H1 (cell line): ENCODE results near the gene KLHL5. TPM values are rescaled to one million over a fixed set of nuclear protein-coding genes. Genes with fewer than 3 reads are reported as not detected.

Experiments
- CTCF ChIA-PET: fragments of 300-600 bp; sonication (Branson Sonifier 250); formaldehyde crosslinking; loops from one replicate; lab custom pipeline; 2021; ENCODE audit not compliant: partially characterized antibody; lab: Charles Lee
- POLR2A ChIA-PET: fragments of 300-600 bp; sonication (Branson Sonifier 250); formaldehyde crosslinking; loops from one replicate; lab custom pipeline; 2021; ENCODE audit warnings: inconsistent platforms; ENCODE audit not compliant: partially characterized antibody; lab: Charles Lee
- DNase-seq, 2 experiments: peaks; one replicate each; pipeline versions ENCODE4 v3.0.0 to v3.0.0-alpha.2; 2010 to 2022; ENCODE audit warnings: low spot score in 2 of 2, low read depth in 1 of 2, mixed read lengths in 1 of 2
- FAIRE-seq: peaks from 2 replicates; lab custom pipeline; 2011; peaks lifted over from hg19 to GRCh38; lab: Jason Lieb, UNC
- H2AFZ ChIP-seq: 2 replicates; pipeline ENCODE4 v1.8.1; 2012; ENCODE audit warnings: low read length, inconsistent platforms
- H2AK5ac ChIP-seq: 2 replicates; pipeline ENCODE4 v1.6.1; 2013; ENCODE audit warnings: low read depth, low read length
- H2BK120ac ChIP-seq: replicated peaks from 2 replicates; pipeline ENCODE3; 2013; ENCODE audit warnings: low read depth, low read length, inconsistent platforms
- H2BK12ac ChIP-seq: 2 replicates; pipeline ENCODE4 v1.6.1; 2013; ENCODE audit warnings: low read depth, low read length
- H2BK15ac ChIP-seq: 2 replicates; pipeline ENCODE4 v1.6.1; 2013; ENCODE audit warnings: low read length
- H2BK20ac ChIP-seq: 2 replicates; pipeline ENCODE4 v1.6.1; 2013; ENCODE audit warnings: low read length
- H2BK5ac ChIP-seq: 2 replicates; pipeline ENCODE4 v1.6.1; 2013; ENCODE audit warnings: low read depth, low read length
- H3K14ac ChIP-seq: 2 replicates; pipeline ENCODE4 v1.6.1; 2013; ENCODE audit warnings: inconsistent platforms; ENCODE audit not compliant: insufficient read length
- H3K18ac ChIP-seq: 2 replicates; pipeline ENCODE4 v1.6.1; 2013; ENCODE audit warnings: low read length; ENCODE audit errors: extremely low read depth
- H3K23ac ChIP-seq: 2 replicates; pipeline ENCODE4 v1.6.1; 2013; ENCODE audit warnings: inconsistent platforms; ENCODE audit not compliant: insufficient read length
- H3K23me2 ChIP-seq: 2 replicates; pipeline ENCODE4 v1.6.1; 2013; ENCODE audit warnings: low read depth, low read length
- H3K27ac ChIP-seq: 2 replicates; pipeline ENCODE4 v1.6.1; 2011; ENCODE audit warnings: low read depth, low read length, inconsistent platforms
- H3K27me3 ChIP-seq, 4 experiments: replicated peaks in 1 of 4; 1 replicate in 1 of 4; 2 replicates in 3 of 4; pipeline versions ENCODE4 v1.6.1 to v1.8.1; 2011 to 2013; ENCODE audit warnings: low read length in 3 of 4, mild to moderate bottlenecking in 3 of 4, inconsistent platforms in 2 of 4, mixed read lengths in 2 of 4, moderate library complexity in 1 of 4; ENCODE audit not compliant: control insufficient read depth in 3 of 4, insufficient read depth in 3 of 4; ENCODE audit errors: extremely low read depth in 1 of 4
- H3K36me3 ChIP-seq, 4 experiments: 2 replicates each; pipeline versions ENCODE4 v1.6.1 to v1.8.1; 2011 to 2013; ENCODE audit warnings: mild to moderate bottlenecking in 4 of 4, low read length in 3 of 4, moderate library complexity in 2 of 4, control low read depth in 1 of 4, inconsistent platforms in 1 of 4; ENCODE audit not compliant: insufficient read depth in 4 of 4, control insufficient read depth in 2 of 4
- H3K4ac ChIP-seq: replicated peaks from 2 replicates; pipeline ENCODE3; 2013; ENCODE audit warnings: low read length, low read depth, mixed read lengths, inconsistent platforms; ENCODE audit not compliant: insufficient read length
- H3K4me1 ChIP-seq, 4 experiments: replicated peaks in 1 of 4; 1 replicate in 1 of 4; 2 replicates in 3 of 4; pipeline versions ENCODE4 v1.6.1 to v1.8.1; 2011 to 2013; ENCODE audit warnings: low read length in 3 of 4, inconsistent platforms in 2 of 4, mixed read lengths in 1 of 4; ENCODE audit not compliant: insufficient read depth in 4 of 4, control insufficient read depth in 3 of 4
- H3K4me2 ChIP-seq, 2 experiments: 2 replicates each; pipeline versions ENCODE4 v1.6.1 to v1.8.1; 2011 to 2013; ENCODE audit warnings: low read depth in 2 of 2, low read length in 2 of 2, control low read depth in 1 of 2, inconsistent platforms in 1 of 2, mild to moderate bottlenecking in 1 of 2; ENCODE audit not compliant: insufficient read depth in 1 of 2
- H3K4me3 ChIP-seq, 4 experiments: fragments of 200-600, 300-600 bp in 1 of 4; sonication (generic), shearing (Covaris generic), sonication (Bioruptor Twin) in 1 of 4; 2 replicates each; pipeline versions ENCODE4 v1.5.1 to v1.8.1; 2011 to 2016; ENCODE audit warnings: low read length in 4 of 4, low read depth in 3 of 4, control low read depth in 2 of 4, inconsistent platforms in 2 of 4, mild to moderate bottlenecking in 2 of 4, mixed read lengths in 1 of 4, moderate library complexity in 1 of 4; ENCODE audit not compliant: insufficient read depth in 2 of 4; ENCODE audit errors: extremely low read depth in 1 of 4
- H3K56ac ChIP-seq: replicated peaks from 2 replicates; pipeline ENCODE3; 2013; ENCODE audit warnings: low read depth, mild to moderate bottlenecking, mixed read lengths, low read length, inconsistent platforms; ENCODE audit not compliant: insufficient read length
- H3K79me1 ChIP-seq: 2 replicates; pipeline ENCODE4 v1.6.1; 2013; ENCODE audit warnings: low read depth, low read length, control low read depth
- H3K79me2 ChIP-seq, 2 experiments: 2 replicates each; pipeline versions ENCODE4 v1.6.1 to v1.8.1; 2012 to 2013; ENCODE audit warnings: low read length in 2 of 2, mild to moderate bottlenecking in 2 of 2, inconsistent platforms in 1 of 2; ENCODE audit not compliant: insufficient read depth in 2 of 2, control insufficient read depth in 1 of 2
- H3K9ac ChIP-seq, 4 experiments: replicated peaks in 1 of 4; 1 replicate in 1 of 4; 2 replicates in 3 of 4; pipeline versions ENCODE4 v1.6.1 to v1.8.1; 2011 to 2013; ENCODE audit warnings: low read depth in 3 of 4, low read length in 3 of 4, control low read depth in 2 of 4, mild to moderate bottlenecking in 2 of 4, moderate library complexity in 2 of 4, inconsistent platforms in 1 of 4; ENCODE audit errors: extremely low read depth in 1 of 4
- H3K9me3 ChIP-seq, 2 experiments: 2 replicates each; pipeline versions ENCODE4 v1.6.1 to v1.8.1; 2012 to 2013; ENCODE audit warnings: mild to moderate bottlenecking in 2 of 2, moderate library complexity in 2 of 2, control low read depth in 1 of 2, inconsistent platforms in 1 of 2, low read depth in 1 of 2, low read length in 1 of 2, mixed read lengths in 1 of 2; ENCODE audit not compliant: insufficient read depth in 2 of 2
- H4K20me1 ChIP-seq, 2 experiments: replicated peaks in 1 of 2; 2 replicates each; pipeline versions ENCODE3 to v1.8.1; 2011 to 2013; ENCODE audit warnings: inconsistent platforms in 2 of 2, low read length in 2 of 2, mild to moderate bottlenecking in 1 of 2; ENCODE audit not compliant: insufficient read depth in 2 of 2, control insufficient read depth in 1 of 2
- H4K5ac ChIP-seq: 2 replicates; pipeline ENCODE4 v1.6.1; 2013; ENCODE audit warnings: low read length, low read depth, mixed read lengths, inconsistent platforms; ENCODE audit not compliant: insufficient read length
- H4K8ac ChIP-seq: 2 replicates; pipeline ENCODE4 v1.8.0; 2013; ENCODE audit warnings: mild to moderate bottlenecking, moderate library complexity, low read length, inconsistent platforms; ENCODE audit not compliant: insufficient read depth; ENCODE audit errors: extremely low read depth
- H4K91ac ChIP-seq: replicated peaks from 2 replicates; pipeline ENCODE3; 2013; ENCODE audit warnings: low read length, mixed read lengths, inconsistent platforms; ENCODE audit not compliant: insufficient read length
- ATF3 ChIP-seq: IDR thresholded peaks from 2 replicates; pipeline ENCODE4 v1.6.1; 2011; ENCODE audit warnings: low read depth, mild to moderate bottlenecking, low read length; ENCODE audit not compliant: insufficient read depth
- CHD1 ChIP-seq: IDR thresholded peaks from 2 replicates; pipeline ENCODE4 v1.6.1; 2012; ENCODE audit warnings: low read depth, low read length, improper control_type of control experiment
- CTCF ChIP-seq, 3 experiments: IDR thresholded peaks; 1 replicate in 2 of 3; 2 replicates in 1 of 3; pipeline versions ENCODE4 v1.5.1 to v1.6.1; 2011; ENCODE audit warnings: low read length in 3 of 3, mild to moderate bottlenecking in 3 of 3, inconsistent platforms in 2 of 3, low read depth in 1 of 3, moderate library complexity in 1 of 3; ENCODE audit not compliant: insufficient read depth in 1 of 3; ENCODE audit errors: control extremely low read depth in 1 of 3
- HDAC6 ChIP-seq: IDR thresholded peaks from one replicate; pipeline ENCODE4 v1.7.1; 2012; ENCODE audit warnings: low read depth, mild to moderate bottlenecking, inconsistent platforms, low read length, moderate library complexity
- PHF8 ChIP-seq: fragments of 200-600 bp; sonication (generic); conservative IDR thresholded peaks from 2 replicates; pipeline ENCODE4 v1.7.1; 2012; ENCODE audit warnings: low read depth, mild to moderate bottlenecking, inconsistent platforms, low read length, moderate library complexity
- RFX5 ChIP-seq: IDR thresholded peaks from 2 replicates; pipeline ENCODE4 v1.6.1; 2011; ENCODE audit warnings: low read depth, low read length, improper control_type of control experiment, borderline replicate concordance
- RXRA ChIP-seq: IDR thresholded peaks from 2 replicates; pipeline ENCODE4 v1.6.1; 2011; ENCODE audit warnings: low read depth, mild to moderate bottlenecking, low read length, moderate library complexity; ENCODE audit not compliant: insufficient read depth
- SP2 ChIP-seq: IDR thresholded peaks from 2 replicates; pipeline ENCODE4 v1.6.1; 2012; ENCODE audit warnings: mild to moderate bottlenecking, low read length, inconsistent platforms
- ZNF274 ChIP-seq: IDR thresholded peaks from 2 replicates; pipeline ENCODE4 v1.7.0; 2012; ENCODE audit warnings: low read length, borderline replicate concordance; ENCODE audit errors: extremely low read depth
- WGBS, 2 experiments: shearing (Covaris generic) in 1 of 2; methylation state at CpG; one replicate each; pipeline versions ENCODE4 v1.1.6 to v1.1.7; 2013 to 2015; ENCODE audit warnings: low lambda C conversion rate in 2 of 2, mixed read lengths in 2 of 2, inconsistent platforms in 1 of 2, low coverage in 1 of 2, missing lambda C conversion rate in 1 of 2; ENCODE audit not compliant: insufficient replicate concordance in 2 of 2, insufficient coverage in 1 of 2, insufficient read length in 1 of 2; ENCODE audit errors: extremely low coverage in 1 of 2, missing lambda C conversion rate in 1 of 2; 5-methylcytosine and 5-hydroxymethylcytosine counted together
- polyA plus RNA-seq, 7 experiments: library from polyadenylated mRNA; depleted of rRNA in 3 of 7; stranded (reverse) in 5 of 7; unstranded in 2 of 7; fragments of >200 nt in 5 of 7; fragments of 200-250 nt in 2 of 7; gene quantifications; 1 replicate in 5 of 7; 2 replicates in 1 of 7; 4 replicates in 1 of 7; pipeline versions ENCODE4 v1.2.1 to v1.2.3, GENCODE V29; 2011 to 2013; ENCODE audit warnings: missing spikeins in 2 of 7, mixed read lengths in 2 of 7
- total RNA-seq: library from RNA; stranded (reverse); fragmentation: NEBNext Ultra II Directional; extraction: Animal tissue kit (Norgen Biotek cat#: 25700); gene quantifications from 2 replicates; pipeline ENCODE4 v1.2.1, GENCODE V29; 2021

Gene KLHL5
- total and polyA plus RNA-seq, 2 of the 8 experiments (the other 6 are each of a cell fraction or from before 2014, with no cell fraction given): 13.0 to 23.6 TPM

GRCh38 chr4:39067451-39067850 lies 5.4 kb downstream of the KLHL5 start:
- Histone ChIP-seq H3K56ac (no peak overlapping the region), H2AK5ac (no peak overlapping the region), H3K9ac (no peak overlapping the region), H4K91ac (no peak overlapping the region), H2BK5ac (no peak overlapping the region), H2BK120ac (no peak overlapping the region), H2BK12ac (no peak overlapping the region), H3K27me3 (no peaks in the 10 kb centered on the region), H2BK15ac (no peak overlapping the region), H4K20me1 (peaks cover 0 to 2% of the 10 kb centered on the region in 2 experiments), H3K27ac (no peak overlapping the region), H2AFZ (no peak overlapping the region), H3K79me1 (no peaks in the 10 kb centered on the region), H3K4me1 (peaks cover 2 to 4% (median 4%) of the 10 kb centered on the region in 4 experiments; a peak in 3 of 7 replicates), H2BK20ac (no peak overlapping the region), H3K14ac (no peak overlapping the region), H3K23me2 (no peaks in the 10 kb centered on the region), H3K9me3 (no peaks in the 10 kb centered on the region), H3K18ac (no peak overlapping the region), H3K36me3 (no peaks in the 10 kb centered on the region), H4K5ac (no peak overlapping the region), H3K79me2 (peaks cover 0 to 4% of the 10 kb centered on the region in 2 experiments; a peak in 1 of 4 replicates), H3K23ac (no peak overlapping the region), H4K8ac (no peak overlapping the region), H3K4me3 (no peak overlapping the region), H3K4ac (no peak overlapping the region), H3K4me2 (no peak overlapping the region)
- POLR2A ChIA-PET: no interaction called here
- CTCF ChIA-PET: interaction anchor here (0.7 kb wide), 1 partner anchor 39 kb away, joined by 3 read pairs; no protein-coding TSS in a partner anchor
- TF ChIP-seq ATF3 (no peak), SP2 (no peak), HDAC6 (no peak), CHD1 (no peak), RFX5 (no peak), PHF8 (no peak), ZNF274 (no peak), RXRA (no peak), CTCF (IDR thresholded peaks at IDR 0.05; ENCODE audit: control extremely low read depth in 1 of 3, insufficient read depth in 1 of 3, low read depth in 1 of 3, low read length in 3 of 3) (no peak)
- WGBS, 2 experiments: 98% methylated on average over 3 of the region's 3 CpGs; no CpG with 5 or more reads in 1 of the 2 experiments
- no peak for FAIRE-seq
- no peak for DNase-seq
